HG02870 (cell line): ENCODE results near the gene ACTR1B.
"Not testable (repeated sequence)": the region's sequence is repeated elsewhere in the genome, so short reads cannot be mapped to it uniquely, and the experiment has no call there.

Source experiments
- ATAC-seq: cut with Tn5 transposase; IDR thresholded peaks from one replicate; pipeline ENCODE4 v1.9.1; 2021; ENCODE audit warnings: mild to moderate bottlenecking, moderate library complexity; ENCODE audit not compliant: unreplicated experiment

ACTR1B gene

GRCh38 chr2:97659256-97660043 lies 4.4 kb downstream of the ACTR1B start:
- ATAC-seq: no peak

DNA sequence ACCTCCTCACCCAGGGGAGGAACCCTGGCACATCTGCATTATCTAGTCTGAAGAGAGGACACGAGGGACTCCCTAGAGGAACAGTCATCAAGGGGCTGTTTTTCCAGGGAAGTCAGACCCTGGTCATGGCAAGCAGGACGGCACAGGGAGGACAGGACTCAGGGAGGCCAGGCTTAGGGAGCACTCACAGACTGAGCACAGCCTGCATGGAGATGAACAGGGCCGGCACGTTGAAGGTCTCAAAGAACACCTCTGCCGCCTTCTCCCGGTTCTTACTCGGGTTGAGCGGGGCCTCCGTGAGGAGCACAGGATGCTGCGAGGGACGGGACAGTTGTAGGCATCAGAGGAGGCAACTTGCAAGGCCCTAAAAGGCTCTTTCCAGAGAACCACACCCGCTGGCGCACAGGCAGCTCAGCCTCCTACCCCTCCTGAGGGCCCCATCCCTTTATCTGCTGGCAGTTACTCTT lies 5.1 kb downstream of the ACTR1B start:
- ATAC-seq: no peak

GRCh38 chr2:97657986-97658690 lies 5.7 kb downstream of the ACTR1B start:
- ATAC-seq: no peak

- no peak for ATAC-seq
These were observed 6.8 kb downstream of the ACTR1B start for GRCh38 chr2:97656905-97657587.

DNA sequence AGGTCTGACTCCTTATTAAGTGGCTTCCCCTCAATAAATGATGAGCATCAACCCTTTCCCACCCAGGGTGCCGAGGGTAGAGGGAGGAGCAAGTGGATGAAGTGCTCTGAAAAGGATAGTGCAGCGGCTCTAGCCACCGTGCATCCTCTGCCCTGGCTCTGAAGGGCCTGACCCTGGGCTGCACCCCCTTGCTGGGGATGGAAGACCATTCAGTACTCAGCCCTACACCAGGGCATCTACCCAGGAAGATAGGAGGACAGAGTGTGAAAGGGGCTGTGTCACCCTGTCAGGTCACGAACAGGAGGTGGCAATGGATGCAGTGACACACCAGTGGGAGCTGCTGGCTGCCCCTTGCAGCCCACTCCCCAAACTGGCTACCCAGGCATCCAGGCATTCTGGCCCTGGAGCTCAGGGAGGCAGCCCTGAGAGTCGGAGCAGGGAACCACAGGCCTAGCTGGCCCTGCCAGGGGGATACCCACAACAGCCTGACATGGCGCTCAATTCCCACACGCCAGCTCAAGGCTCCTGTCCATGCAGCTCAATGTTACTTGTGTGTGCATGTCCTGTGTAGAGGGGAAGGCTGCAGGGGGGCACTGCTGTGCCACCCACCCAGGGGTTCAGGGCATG lies 7.6 kb downstream of the ACTR1B start:
- ATAC-seq: no peak

DNA sequence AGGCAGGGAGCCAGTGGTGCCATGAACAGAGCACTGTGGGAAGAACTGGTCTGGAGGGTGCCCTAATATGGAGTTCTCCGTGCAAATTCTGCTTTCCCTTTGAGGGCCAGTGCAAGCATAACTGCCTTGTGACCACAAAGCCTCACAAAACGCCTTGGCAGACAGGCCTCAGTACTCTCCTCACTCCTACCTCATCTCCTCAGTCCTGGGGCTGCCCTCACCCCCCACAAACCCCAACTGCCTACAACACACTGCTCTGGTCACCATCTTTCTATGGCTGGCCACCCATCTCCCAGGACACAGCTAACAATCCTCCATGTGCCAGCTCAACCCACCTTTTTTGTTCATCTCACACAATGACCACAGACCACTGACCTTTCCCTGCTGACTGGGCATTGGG lies 9.1 kb downstream of the ACTR1B start:
- no peak for ATAC-seq

DNA sequence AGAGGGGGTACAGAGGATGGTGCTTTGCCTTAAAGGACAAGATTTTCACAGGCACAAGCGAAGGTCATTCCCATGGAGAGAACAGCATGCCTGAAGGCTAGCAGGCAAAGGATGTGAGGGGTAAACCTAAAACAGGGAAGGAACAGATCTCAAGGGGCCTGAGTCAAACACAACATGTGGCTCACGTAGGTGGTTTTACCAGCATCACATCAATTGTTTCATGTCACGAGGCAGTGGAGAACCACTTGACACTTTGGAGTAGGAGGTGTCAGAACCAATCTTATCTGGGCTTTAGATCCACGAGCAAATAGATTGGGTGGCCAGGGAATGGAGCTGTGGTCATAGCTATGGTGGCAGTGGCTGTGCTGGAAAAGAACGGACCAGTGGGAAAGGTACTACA lies 9.5 kb downstream of the ACTR1B start:
- no peak for ATAC-seq

- no peak for ATAC-seq
These were observed 10.0 kb downstream of the ACTR1B start for GRCh38 chr2:97653874-97654273.

- ATAC-seq: no peak
These were observed 10.4 kb downstream of the ACTR1B start for GRCh38 chr2:97653473-97653872.

GRCh38 chr2:97651114-97651513 lies 12.7 kb downstream of the ACTR1B start:
- ATAC-seq: no peak

DNA sequence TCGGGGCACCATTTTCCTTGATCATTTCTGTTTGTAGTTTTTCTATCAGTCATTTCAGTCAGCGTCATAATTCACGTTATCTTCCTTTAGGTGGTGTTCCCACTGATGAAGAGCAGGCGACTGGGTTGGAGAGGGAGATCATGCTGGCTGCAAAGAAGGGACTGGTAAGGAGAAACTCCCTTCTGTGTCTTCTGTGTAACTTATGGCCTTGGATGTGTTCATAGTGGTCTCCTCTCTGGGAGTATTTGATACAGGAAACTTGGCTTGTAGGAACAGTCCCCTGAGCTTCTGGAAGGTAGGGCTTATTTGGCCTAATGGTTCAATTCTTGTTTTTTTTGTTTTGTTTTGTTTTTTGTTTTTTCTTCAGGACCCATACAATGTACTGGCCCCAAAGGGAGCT lies 16.9 kb downstream of the ACTR1B start:
- ATAC-seq: no peak

- peak; percentile 91 for ATAC-seq
These were observed 17.9 kb downstream of the ACTR1B start, which contains the start of gene COX5B for GRCh38 chr2:97645695-97646629. COX5B (plus strand) TSS chr2:97646062; CDS start chr2:97646087, 25 bp downstream.

GRCh38 chr2:97645112-97645694 lies 18.6 kb downstream of the ACTR1B start:
- peak; percentile 29 for ATAC-seq

DNA sequence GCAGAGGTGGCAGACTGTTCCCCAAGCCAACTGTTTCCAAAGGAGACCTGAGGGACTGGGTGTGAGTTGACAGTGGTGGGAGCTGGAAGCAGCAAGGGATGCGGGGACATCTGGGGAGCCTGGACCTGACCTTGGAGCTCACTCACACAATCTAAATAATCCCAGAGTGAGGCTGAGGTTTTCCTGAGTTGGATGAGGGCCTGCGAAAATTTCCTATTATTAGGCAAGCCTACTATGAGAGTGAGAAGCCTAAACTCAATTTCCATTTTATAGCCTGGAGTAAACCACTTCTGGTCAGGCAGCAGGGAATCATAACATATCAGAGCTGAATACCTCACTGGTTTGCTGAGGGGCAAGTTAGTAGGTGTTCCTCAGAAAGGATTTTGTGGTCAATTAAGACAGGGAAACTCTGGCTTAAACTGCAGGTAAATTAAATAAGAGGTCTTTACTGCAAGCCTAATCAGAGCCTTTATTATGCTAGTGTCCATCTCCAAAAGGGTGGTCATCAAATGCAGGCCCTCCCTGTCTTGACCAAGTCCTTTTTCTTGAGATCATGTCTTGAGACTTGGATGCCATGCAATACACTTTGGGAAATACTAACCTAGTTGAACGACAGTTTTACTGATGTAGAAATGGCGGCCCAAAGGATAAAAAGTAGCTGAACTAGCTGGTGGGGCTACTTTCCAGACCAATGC lies 19.7 kb downstream of the ACTR1B start:
- no peak for ATAC-seq

DNA sequence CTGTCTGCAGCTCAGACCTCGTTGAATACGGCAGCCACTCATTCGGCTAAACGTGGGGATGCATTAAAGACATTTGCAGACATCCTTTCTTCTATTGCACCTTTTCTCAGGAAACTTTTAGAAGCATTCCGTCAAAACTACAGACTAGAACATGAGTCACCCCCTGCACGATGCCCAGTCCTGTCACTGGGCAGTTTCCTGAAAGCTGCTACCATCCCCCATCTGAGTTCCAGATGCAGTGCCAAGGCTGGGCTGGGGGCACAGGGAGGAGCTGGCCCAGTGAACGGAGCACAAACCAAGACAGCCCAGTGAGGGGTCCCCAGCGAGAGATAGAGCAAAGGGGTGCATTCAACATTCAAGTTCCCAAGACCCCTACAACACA lies 37.8 kb downstream of the ACTR1B start:
- ATAC-seq: not testable (repeated sequence)

DNA sequence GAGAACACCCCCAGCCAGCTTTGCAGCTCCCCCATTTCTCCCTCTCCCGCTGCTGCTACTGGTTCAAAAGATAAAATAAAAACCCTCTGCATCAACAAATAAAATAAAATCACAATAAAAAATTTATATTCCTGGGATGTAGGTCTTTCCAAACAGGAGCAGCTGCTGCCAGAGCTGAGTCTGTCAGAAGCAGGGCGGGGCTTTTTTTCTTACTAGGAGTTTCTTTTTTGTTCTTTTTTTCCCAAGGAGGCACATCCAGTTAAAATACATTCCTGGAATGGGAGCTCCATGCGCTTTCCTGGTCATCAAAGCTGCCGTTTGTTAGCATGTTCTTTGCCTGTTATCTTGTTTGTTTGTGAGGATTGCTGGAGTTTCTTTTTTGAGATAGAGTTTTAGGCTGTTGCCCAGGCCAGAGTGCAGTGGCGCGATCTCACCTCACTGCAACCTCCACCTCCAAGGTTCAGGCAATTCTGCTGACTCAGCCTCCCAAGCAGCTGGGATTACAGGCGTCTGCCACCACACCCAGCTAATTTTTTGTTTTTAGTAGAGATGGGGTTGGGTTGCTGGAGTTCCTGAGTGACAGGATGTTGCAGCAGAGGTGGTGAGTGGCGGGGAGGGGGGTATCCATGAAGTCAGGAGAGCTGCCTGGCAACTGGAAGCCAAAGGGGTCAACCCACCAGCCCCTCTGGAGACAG lies 38.3 kb downstream of the ACTR1B start:
- ATAC-seq: not testable (repeated sequence)

GRCh38 chr2:97622976-97623375 lies 40.9 kb downstream of the ACTR1B start:
- ATAC-seq: not testable (repeated sequence)

DNA sequence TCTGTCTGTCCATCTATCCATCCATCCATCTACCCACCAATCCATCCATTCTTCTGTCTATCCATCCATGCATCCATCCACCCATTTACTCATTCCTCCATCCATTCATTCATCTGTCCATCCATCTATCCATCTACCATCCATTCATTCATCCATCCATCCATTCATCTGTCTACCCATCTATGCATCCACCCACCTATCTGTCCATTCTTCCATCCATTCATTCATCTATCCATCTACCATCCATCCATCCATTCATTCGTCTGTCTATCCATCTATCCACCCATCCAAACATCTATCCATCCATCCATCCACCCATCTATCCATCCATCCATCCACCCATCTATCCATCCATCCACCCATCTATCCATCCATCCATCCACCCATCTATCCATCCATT lies 43.4 kb downstream of the ACTR1B start:
- not testable (repeated sequence) for ATAC-seq
